ENCODE measurements around the gene GRIN3A.

Gene GRIN3A

GRCh38 chr9:101677861-101678260, 60.6 kb downstream of the GRIN3A start:
- CTCF ChIA-PET = interaction anchor here (0.7 kb wide), 1 partner anchor 229 kb away, joined by 3 read pairs; no protein-coding TSS in a partner anchor
- Mint-ChIP-seq H3K36me3 (no peaks in the 10 kb centered on the region), H3K4me1 (no peaks in the 10 kb centered on the region), H3K4me3 (no peak overlapping the region), H3K27ac (no peak overlapping the region), H3K27me3 (no peaks in the 10 kb centered on the region), H3K9me3 (no peaks in the 10 kb centered on the region)
- no peak for DNase-seq

DNA sequence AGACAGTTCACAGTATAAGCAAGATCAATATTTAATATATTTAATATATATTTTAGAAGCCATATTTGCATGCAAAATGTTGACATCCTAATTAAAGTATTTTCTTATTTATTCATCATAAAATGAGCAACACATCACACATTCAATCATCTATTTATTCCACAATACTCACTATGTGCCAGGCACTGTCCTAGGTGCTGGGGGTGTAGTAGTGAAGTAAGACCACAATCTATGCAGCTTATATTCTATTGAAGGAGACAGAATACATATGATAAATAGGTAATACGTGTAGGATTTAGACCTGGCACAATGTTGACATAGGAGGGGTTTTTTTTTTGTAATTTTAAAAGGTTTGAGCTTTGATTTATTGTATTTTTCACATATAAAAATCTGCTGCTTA, 63.1 kb downstream of the GRIN3A start:
- H3K27ac Mint-ChIP-seq = no peak overlapping the region
- no peaks in the 10 kb centered on the region for H3K27me3 Mint-ChIP-seq
- CTCF ChIA-PET = no interaction called here
- DNase-seq = no peak
- no peaks in the 10 kb centered on the region for H3K36me3 Mint-ChIP-seq
- no peak overlapping the region for H3K4me3 Mint-ChIP-seq
- no peaks in the 10 kb centered on the region for H3K9me3 Mint-ChIP-seq
- no peaks in the 10 kb centered on the region for H3K4me1 Mint-ChIP-seq

DNA sequence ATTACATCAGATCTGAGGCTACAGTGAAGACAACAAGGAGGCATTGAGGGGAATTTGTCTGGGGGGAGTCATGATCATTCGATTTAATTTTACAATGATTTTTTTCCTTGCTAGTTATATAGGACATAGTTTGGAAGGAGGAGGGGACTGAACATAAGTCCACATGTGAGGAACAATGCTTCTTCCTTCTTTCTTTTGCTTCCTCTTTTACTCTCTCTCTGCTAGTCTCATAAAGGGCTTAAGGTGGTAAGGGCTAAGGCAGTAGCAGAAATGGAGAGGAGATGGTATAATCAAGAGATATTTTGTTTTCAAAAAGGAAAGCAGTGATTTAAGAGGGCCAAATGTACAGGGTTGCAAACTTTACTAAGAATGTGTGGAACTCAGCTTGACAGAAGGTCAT, 64.3 kb downstream of the GRIN3A start:
- H3K9me3 Mint-ChIP-seq = no peaks in the 10 kb centered on the region
- H3K27me3 Mint-ChIP-seq = no peaks in the 10 kb centered on the region
- no peak for DNase-seq
- no peaks in the 10 kb centered on the region for H3K4me1 Mint-ChIP-seq
- H3K4me3 Mint-ChIP-seq = no peak overlapping the region
- H3K36me3 Mint-ChIP-seq = no peaks in the 10 kb centered on the region
- no peak overlapping the region for H3K27ac Mint-ChIP-seq
- CTCF ChIA-PET = no interaction called here

GRCh38 chr9:101673642-101674041, 64.8 kb downstream of the GRIN3A start:
- Mint-ChIP-seq H3K4me1 (no peaks in the 10 kb centered on the region), H3K27ac (no peak overlapping the region), H3K36me3 (no peaks in the 10 kb centered on the region), H3K4me3 (no peak overlapping the region), H3K9me3 (no peaks in the 10 kb centered on the region), H3K27me3 (no peaks in the 10 kb centered on the region)
- no peak for DNase-seq
- CTCF ChIA-PET = no interaction called here

DNA sequence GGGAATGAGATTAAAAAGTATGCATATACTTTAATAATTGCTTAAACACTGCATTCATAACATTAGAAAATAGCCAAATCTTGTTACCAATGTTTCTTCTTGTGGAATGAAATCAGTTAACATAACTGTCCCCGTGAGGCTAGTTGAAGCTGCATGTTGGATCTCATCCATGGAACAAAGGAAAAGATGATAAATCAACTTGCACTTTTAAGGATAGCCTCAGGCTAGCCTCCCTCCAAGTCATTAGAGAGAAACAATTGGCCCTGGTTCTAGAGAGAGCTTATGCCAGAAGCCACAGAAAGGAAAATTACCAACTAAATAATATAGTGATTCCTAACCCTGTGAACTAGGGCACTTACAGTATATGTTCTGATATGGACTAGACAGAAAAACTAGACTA, 66.9 kb downstream of the GRIN3A start:
- no peaks in the 10 kb centered on the region for H3K27me3 Mint-ChIP-seq
- CTCF ChIA-PET = no interaction called here
- no peaks in the 10 kb centered on the region for H3K36me3 Mint-ChIP-seq
- H3K4me1 Mint-ChIP-seq = no peaks in the 10 kb centered on the region
- no peak overlapping the region for H3K4me3 Mint-ChIP-seq
- no peak for DNase-seq
- H3K27ac Mint-ChIP-seq = no peak overlapping the region
- H3K9me3 Mint-ChIP-seq = no peaks in the 10 kb centered on the region

DNA sequence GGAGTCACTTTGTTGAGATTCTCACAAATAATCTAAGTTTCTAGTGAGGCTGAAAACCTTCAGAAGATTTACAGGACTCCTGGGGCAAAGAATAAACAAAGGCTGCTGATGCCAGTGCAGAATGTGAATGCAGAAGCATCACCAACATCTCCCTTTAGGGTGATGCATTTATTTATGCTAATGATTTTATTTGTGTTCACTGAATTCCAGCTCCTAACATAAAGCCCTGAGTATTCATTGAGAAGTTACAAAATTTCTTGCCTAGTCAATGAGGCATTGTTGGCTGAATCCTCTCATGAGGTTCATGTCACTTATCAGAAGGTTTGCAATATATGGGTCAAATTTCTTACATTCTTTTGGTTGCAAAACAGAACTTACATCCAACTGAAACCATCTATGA, 70.0 kb downstream of the GRIN3A start:
- H3K27ac Mint-ChIP-seq = no peak overlapping the region
- H3K27me3 Mint-ChIP-seq = no peaks in the 10 kb centered on the region
- CTCF ChIA-PET = no interaction called here
- no peaks in the 10 kb centered on the region for H3K36me3 Mint-ChIP-seq
- no peaks in the 10 kb centered on the region for H3K9me3 Mint-ChIP-seq
- H3K4me3 Mint-ChIP-seq = no peak overlapping the region
- no peaks in the 10 kb centered on the region for H3K4me1 Mint-ChIP-seq
- no peak for DNase-seq

DNA sequence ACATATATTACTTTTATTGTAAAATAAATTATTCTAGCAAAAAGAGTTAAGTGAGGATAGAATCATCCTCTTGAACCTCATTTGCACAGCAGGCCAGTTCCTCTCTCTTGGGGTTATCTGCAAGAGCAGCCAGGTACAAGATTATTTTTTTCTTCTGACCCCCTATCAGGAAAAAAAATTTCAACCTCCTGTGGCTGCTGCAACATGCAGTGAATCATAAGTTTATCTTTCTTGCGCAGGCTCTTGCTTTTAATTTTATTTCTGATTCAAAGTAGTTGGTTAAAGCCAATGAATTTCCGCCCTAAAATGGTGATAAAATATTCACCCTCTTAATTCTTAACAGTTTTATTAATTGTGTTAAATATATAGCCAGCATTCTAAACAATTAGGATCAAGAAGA, 74.0 kb downstream of the GRIN3A start:
- Mint-ChIP-seq H3K9me3 (no peaks in the 10 kb centered on the region), H3K27ac (no peak overlapping the region), H3K27me3 (no peaks in the 10 kb centered on the region), H3K36me3 (no peaks in the 10 kb centered on the region), H3K4me1 (no peaks in the 10 kb centered on the region), H3K4me3 (no peak overlapping the region)
- CTCF ChIA-PET = no interaction called here
- DNase-seq = no peak

DNA sequence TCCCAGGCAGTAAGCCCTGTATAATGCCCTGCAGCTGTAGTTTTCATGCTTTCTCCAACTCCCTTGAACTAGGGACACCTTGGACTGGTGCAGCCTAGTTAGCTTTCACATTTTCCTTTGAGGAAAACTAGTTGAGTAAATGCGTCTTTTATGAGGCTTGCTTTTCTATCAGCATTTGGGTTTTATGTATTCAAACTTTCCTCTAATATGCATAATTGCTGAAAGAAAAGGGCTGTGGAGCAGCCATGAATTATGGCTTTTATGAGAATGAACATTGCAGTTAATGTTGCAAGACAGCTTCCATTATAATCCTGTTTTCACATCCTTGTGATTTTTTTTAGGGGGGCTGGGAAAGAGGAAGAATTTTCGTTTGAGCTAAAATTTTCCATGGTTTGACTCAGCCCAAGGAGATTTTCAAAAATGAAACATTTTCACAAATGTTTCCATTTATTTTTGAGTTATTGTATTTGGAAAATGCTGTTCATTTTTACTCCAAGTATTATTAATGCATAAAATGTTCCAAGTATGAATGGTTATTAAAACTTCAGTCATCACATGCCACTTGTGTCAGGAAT, 85.8 kb downstream of the GRIN3A start:
- CTCF ChIA-PET = no interaction called here

GRCh38 chr9:101650142-101650541, 88.3 kb downstream of the GRIN3A start:
- H3K27me3 Mint-ChIP-seq = no peaks in the 10 kb centered on the region
- H3K9me3 Mint-ChIP-seq = no peaks in the 10 kb centered on the region
- CTCF ChIA-PET = no interaction called here
- H3K36me3 Mint-ChIP-seq = no peaks in the 10 kb centered on the region
- H3K27ac Mint-ChIP-seq = no peak overlapping the region
- no peaks in the 10 kb centered on the region for H3K4me1 Mint-ChIP-seq
- H3K4me3 Mint-ChIP-seq = no peak overlapping the region
- no peak for DNase-seq

More for the DNA sequence above, 85.8 kb downstream of the GRIN3A start:
- Mint-ChIP-seq H3K4me1 (no peaks in the 10 kb centered on the region), H3K36me3 (no peaks in the 10 kb centered on the region), H3K27me3 (no peaks in the 10 kb centered on the region), H3K9me3 (no peaks in the 10 kb centered on the region), H3K4me3 (no peak overlapping the region), H3K27ac (no peak overlapping the region)
- DNase-seq = no peak

GRCh38 chr9:101648493-101648892, 90.0 kb downstream of the GRIN3A start:
- no peaks in the 10 kb centered on the region for H3K4me1 Mint-ChIP-seq
- H3K9me3 Mint-ChIP-seq = no peaks in the 10 kb centered on the region
- no peak for DNase-seq
- H3K4me3 Mint-ChIP-seq = no peak overlapping the region
- CTCF ChIA-PET = no interaction called here
- H3K27ac Mint-ChIP-seq = no peak overlapping the region
- no peaks in the 10 kb centered on the region for H3K36me3 Mint-ChIP-seq
- no peaks in the 10 kb centered on the region for H3K27me3 Mint-ChIP-seq

DNA sequence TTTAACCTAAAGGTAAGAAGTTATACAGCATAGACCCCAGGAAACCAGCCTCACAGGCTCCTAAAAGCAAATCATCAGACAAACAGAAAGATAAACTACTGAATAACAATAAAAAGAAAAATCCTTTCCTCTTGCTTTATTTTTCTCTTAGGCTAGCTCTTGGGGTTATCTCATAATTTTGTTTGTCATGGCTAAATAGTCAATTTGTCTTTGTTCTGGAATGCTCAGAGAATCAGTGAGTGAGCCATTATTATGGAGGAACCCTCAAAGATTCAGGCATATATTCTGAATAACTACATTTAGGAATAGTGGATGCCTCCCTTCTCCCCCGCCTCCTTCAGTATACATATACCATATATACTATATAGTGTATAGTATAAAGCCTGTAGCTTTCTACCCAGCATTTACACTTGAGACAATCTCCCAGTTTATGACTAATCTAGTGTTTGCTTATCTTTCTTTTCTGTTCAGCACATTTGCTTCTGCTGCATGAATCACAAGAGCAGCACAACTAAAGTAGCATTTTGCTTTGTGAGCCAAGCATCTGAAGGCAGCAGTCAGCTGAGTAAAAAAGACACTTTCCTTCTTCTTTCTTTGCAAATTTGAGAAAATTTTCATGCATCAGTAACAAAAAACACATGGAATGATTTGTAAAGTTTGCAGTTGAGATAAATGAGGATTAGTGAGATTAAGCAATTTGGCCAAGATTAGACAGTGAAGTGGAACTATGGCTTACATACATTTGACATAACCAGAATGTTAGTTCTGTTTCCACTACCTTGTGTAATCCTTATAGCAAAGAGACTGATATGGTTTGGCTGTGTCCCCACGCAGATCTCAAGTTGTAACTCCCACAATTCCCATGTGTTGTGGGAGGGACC, 98.4 kb downstream of the GRIN3A start:
- Mint-ChIP-seq H3K9me3 (no peaks in the 10 kb centered on the region), H3K4me3 (no peak overlapping the region), H3K27me3 (no peaks in the 10 kb centered on the region), H3K27ac (no peak overlapping the region), H3K36me3 (no peaks in the 10 kb centered on the region), H3K4me1 (no peaks in the 10 kb centered on the region)
- CTCF ChIA-PET = no interaction called here
- DNase-seq = no peak

DNA sequence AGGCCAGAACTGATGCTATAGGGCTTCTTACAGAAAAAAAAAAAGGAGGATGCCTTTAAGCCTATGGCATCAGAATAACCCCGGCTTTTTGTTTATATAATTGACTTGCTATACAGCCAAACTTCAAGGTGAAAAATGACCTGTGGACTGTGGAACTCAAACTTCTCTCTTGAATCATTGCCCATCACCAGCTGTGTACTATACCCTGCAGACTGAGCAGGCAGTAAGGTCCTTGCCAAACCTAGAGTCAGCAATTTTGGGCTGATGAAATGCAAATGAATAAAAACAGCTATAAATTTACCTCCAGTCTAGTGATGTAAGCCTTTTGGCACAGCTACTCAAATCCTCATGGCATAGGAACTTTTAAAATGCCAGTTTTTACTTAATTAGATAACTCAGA, 99.1 kb downstream of the GRIN3A start:
- Mint-ChIP-seq H3K4me1 (no peaks in the 10 kb centered on the region), H3K9me3 (no peaks in the 10 kb centered on the region), H3K36me3 (no peaks in the 10 kb centered on the region), H3K27ac (no peak overlapping the region), H3K27me3 (no peaks in the 10 kb centered on the region), H3K4me3 (no peak overlapping the region)
- CTCF ChIA-PET = no interaction called here
- no peak for DNase-seq

DNA sequence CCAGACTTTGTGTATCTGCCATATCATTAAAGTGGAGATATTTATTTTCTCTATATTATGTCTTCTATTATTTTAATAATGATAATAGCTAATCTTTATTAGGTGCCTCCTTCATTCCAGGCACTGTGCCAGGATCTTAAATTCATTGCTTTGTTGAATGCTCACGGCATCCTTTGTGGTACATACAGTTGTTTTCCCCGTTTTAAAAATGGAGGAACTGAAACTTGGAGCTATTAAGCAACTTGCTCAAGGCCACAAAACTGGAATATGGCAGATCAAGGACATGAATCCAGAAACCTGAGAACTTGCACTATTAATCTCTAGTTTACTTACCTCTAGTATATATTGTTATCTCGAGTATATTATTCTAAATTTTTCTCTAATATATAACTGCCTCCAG, 102.2 kb downstream of the GRIN3A start:
- H3K4me3 Mint-ChIP-seq = no peak overlapping the region
- H3K27ac Mint-ChIP-seq = no peak overlapping the region
- no peaks in the 10 kb centered on the region for H3K4me1 Mint-ChIP-seq
- H3K27me3 Mint-ChIP-seq = no peaks in the 10 kb centered on the region
- no peak for DNase-seq
- no peaks in the 10 kb centered on the region for H3K36me3 Mint-ChIP-seq
- CTCF ChIA-PET = interaction anchor here (0.8 to 1.5 kb wide), 2 partner anchors 13 to 35 kb away, joined by 3 to 5 read pairs; no protein-coding TSS in a partner anchor
- no peaks in the 10 kb centered on the region for H3K9me3 Mint-ChIP-seq

GRCh38 chr9:101635473-101635872, 103.0 kb downstream of the GRIN3A start:
- Mint-ChIP-seq H3K4me3 (no peak overlapping the region), H3K9me3 (no peaks in the 10 kb centered on the region), H3K36me3 (no peaks in the 10 kb centered on the region), H3K27me3 (no peaks in the 10 kb centered on the region), H3K27ac (no peak overlapping the region), H3K4me1 (no peaks in the 10 kb centered on the region)
- no peak for DNase-seq
- CTCF ChIA-PET = interaction anchor here (0.8 kb wide), 1 partner anchor 12 kb away, joined by 3 read pairs; no protein-coding TSS in a partner anchor

DNA sequence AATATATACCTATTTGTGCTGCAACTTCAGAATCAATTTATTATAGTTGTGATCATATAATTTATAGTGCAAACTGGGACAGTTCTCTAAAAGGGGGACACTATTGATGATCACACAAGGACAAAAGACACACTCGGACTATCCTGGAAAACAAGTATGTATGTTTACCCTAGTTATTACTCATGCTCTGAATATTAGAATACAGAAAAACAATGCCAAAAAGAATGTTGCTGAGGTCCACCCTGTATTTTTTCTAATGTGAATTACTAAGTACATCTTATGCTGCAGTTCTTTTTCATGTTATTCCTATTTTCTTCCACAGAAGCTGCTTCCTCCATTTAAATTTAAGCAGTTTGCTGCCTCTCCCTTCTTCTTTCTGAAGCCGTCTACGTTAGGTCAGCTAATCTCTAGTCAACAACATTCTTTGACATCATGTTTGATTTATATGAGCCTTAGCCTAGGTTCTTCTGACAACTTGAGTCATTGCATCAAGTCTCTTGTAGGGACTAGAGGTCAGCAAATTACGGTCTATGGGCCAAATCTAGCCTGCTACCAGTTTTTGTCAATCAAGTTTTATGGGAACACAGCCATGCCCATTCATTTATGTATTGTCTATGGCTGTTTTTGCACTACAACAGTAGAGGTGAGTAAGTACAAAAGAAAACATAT, 103.6 kb downstream of the GRIN3A start:
- H3K4me1 Mint-ChIP-seq = no peaks in the 10 kb centered on the region
- CTCF ChIA-PET = no interaction called here
- no peak overlapping the region for H3K27ac Mint-ChIP-seq

More for the DNA sequence above, 103.6 kb downstream of the GRIN3A start:
- Mint-ChIP-seq H3K4me3 (no peak overlapping the region), H3K36me3 (no peaks in the 10 kb centered on the region), H3K27me3 (no peaks in the 10 kb centered on the region), H3K9me3 (no peaks in the 10 kb centered on the region)
- no peak for DNase-seq
